Coronary artery (tissue), 2 donors: ENCODE measurements around the gene GAB3.
"Not testable (repeated sequence)": the region's sequence is repeated elsewhere in the genome, so short reads cannot be mapped to it uniquely, and the experiment has no call there.

ENCODE experiments used
- DNase-seq: peaks from one replicate; pipeline ENCODE4 v3.0.0-alpha.2; 2017; ENCODE audit warnings: low spot score
- H3K27ac ChIP-seq, 2 donors: fragments of 200-600 bp; sonication (generic); one replicate each; pipeline ENCODE4 v1.5.1; 2016 to 2019
- H3K4me3 ChIP-seq: fragments of 200-600 bp; sonication (generic); 2 replicates; pipeline ENCODE4 v1.5.1; 2016; ENCODE audit warnings: mild to moderate bottlenecking, moderate library complexity
- TF ChIP-seq, protein P1 (sequence below): fragments of 200-600 bp; sonication (generic); IDR thresholded peaks from one replicate; pipeline ENCODE4 v1.5.1; 2019; ENCODE audit warnings: antibody characterized with exemption

The GAB3 gene

DNA sequence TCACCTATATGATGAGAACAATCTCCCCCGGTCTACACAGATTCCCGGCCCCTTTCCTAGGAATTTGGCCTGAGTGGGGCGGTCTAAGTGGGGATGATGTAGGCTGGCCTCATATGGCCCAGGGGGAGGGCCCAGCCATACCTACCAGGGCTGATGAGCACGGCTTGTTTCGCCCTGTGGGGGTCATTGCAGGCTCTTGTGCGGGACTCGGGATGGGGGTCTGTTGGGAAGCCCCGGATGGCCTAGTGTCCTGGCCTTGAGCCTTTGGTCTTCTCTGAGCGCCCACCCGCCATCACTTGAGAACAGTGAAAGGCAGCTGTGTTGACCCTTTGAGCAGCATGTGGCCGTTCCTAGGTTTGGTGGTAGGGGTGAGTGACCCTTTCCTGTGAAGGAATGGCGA is 92.7 kb downstream of the GAB3 start:
- DNase-seq = no peak
- H3K4me3 ChIP-seq = no peak overlapping the region
- TF ChIP-seq, protein P1, sequence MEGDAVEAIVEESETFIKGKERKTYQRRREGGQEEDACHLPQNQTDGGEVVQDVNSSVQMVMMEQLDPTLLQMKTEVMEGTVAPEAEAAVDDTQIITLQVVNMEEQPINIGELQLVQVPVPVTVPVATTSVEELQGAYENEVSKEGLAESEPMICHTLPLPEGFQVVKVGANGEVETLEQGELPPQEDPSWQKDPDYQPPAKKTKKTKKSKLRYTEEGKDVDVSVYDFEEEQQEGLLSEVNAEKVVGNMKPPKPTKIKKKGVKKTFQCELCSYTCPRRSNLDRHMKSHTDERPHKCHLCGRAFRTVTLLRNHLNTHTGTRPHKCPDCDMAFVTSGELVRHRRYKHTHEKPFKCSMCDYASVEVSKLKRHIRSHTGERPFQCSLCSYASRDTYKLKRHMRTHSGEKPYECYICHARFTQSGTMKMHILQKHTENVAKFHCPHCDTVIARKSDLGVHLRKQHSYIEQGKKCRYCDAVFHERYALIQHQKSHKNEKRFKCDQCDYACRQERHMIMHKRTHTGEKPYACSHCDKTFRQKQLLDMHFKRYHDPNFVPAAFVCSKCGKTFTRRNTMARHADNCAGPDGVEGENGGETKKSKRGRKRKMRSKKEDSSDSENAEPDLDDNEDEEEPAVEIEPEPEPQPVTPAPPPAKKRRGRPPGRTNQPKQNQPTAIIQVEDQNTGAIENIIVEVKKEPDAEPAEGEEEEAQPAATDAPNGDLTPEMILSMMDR = no peak

DNA sequence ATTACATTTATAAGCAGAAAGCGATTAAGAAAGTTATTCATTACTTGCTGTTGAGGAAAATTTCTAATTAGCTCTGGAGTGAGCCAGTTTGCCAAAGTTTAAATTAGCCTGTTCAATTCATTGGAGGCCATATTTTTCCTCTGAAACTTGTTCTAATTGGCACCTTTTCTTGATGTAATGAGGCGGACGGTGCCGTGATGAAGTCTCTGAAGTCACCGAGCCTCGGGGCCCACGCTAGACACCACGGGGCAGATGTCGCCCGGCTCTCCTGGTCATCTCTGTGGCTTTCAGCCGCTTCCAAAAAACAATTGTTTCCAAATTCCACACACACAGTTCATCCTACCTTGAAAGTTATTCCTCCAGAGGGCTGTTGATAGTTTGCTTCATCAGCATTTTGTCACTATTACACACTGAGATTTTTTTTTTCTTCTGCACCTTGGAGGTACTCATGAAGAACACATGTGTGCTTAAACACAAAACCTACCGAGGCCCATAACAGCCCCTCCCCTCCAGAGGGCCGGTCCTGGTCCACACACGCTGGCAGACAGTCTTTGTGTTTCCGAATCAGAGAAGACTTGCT is 93.6 kb downstream of the GAB3 start:
- H3K4me3 ChIP-seq = no peak overlapping the region
- H3K27ac ChIP-seq = no peak overlapping the region
- no peak for DNase-seq
- TF ChIP-seq, protein P1 = no peak

More for the DNA sequence above, 92.7 kb downstream of the GAB3 start:
- no peak overlapping the region for H3K27ac ChIP-seq

DNA sequence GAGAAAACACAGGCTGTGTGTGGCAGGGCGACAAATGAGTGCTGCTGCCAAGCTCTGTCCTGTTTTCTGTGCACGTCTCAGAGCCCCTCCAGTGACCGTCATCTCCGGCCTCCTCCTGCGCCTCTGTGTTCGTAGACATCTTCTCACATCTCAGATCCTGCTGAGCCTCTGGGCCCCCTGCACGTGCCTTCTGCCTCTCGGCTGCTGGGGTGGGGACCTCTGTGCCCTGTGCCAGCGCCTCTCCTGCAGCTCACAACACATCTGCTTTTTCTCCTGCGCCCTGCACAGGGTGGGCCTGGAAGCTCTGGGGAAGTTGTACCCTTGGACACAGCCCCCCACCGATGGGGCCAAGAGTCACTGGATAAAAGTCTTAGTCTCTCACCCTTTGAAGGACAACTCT is 95.1 kb downstream of the GAB3 start:
- DNase-seq = no peak
- no peak overlapping the region for H3K27ac ChIP-seq
- H3K4me3 ChIP-seq = no peak overlapping the region
- TF ChIP-seq, protein P1 = no peak

DNA sequence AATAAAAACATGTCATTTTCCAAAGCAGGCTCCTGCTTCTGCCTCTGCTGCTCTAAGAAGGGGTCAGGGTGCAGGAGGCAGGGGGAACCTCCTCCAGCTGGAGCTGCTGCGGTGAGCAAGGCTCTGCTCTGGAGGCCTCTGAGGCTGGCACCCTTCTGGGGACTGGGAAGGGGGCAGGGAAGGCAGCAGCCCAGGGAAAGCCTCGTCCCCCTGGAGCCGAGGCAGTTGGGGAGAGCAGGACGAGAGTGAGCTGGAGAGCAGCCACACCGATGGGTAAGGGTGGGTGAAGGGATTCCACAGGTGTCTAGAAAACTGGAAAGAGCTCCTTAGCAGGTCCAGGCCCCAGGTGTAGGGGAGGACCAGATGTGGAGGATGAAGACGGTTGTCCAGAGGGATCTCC is 95.5 kb downstream of the GAB3 start:
- TF ChIP-seq, protein P1 = no peak
- no peak overlapping the region for H3K27ac ChIP-seq
- no peak for DNase-seq
- H3K4me3 ChIP-seq = no peak overlapping the region

DNA sequence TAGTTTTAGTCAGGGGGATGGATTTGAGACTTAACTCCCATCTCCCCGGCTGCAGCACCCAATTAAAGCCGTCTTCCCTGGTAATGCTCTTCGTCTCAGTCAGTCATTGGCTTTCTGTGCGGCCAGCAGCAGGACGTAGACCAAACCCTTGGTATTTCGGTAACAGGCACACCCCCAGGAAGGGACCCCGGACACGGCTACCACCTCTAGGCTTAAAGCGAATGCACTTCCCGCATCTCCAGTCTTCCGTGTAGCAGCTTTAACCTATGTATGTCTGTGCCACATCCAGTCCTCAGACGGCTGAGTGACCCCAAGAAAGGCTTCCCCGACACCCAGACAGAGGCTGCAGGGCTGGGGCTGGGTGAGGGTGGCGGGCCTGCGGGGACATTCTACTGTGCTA is 96.0 kb downstream of the GAB3 start:
- DNase-seq = no peak
- no peak overlapping the region for H3K4me3 ChIP-seq
- TF ChIP-seq, protein P1 = no peak
- H3K27ac ChIP-seq = no peak overlapping the region

DNA sequence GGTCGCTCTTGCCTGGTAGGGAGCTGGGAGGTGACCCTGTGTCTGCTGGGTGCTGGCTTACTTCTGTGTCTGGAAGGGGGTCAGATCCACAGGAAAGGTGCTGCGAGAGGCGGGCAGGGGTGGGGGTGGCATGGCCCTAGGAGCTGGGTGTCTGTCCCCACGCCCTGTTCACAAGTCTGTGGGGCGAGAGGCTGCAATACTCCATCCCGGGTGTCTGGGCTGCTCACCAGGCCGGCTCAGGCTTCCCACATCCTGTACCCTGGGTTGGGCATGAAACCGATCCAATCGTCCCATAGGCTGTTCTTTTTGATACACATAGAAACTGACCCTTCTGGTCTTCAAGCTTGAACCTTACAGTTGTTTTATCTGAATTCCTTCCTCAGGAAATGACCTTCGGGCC is 96.5 kb downstream of the GAB3 start:
- no peak for DNase-seq
- no peak overlapping the region for H3K27ac ChIP-seq
- H3K4me3 ChIP-seq = no peak overlapping the region
- TF ChIP-seq, protein P1 = no peak

DNA sequence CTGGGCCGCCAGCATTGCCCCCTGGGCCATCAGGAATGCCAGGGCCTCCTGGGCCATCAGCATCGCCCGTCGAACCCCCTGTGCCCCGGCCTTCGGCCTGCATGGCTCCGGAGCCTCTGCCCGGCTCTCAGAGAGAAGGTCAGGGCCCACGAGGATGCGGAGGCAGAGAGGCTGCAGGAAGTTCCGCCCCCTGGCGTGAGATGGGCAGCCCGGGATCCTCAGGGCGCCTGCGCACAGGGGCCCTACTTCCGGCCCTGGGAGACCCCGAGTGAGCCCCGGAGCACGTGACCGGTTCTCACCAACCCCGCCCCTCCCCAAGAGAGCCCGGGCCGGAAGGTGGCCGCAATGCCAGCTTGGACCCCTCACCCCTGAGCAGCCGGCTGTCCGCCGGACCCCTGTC is 97.5 kb downstream of the GAB3 start, which contains the start of gene CTAG2:
CTAG2 (minus strand) TSS at position 167 of the 400 bp plus-strand sequence; CDS start at position 103, 64 bp downstream.
- not testable (repeated sequence) for H3K27ac ChIP-seq, DNase-seq, H3K4me3 ChIP-seq

DNA sequence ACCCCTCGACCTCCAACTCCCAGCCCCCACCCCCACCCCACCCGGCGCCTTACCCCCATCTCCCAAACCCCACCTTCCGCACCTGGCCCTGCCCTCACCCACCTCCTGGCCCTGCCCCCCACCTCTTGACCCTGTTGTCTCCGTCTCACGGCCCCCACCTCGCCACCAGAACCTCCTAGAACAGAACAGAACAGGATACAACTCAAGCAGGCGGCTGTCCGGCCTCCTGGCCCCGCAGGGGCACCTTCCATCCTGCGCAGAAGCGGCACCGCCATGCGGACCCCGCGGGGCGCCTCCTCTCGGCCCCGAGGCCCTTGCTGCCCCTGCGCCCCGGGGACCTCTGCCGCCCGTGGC is 97.9 kb downstream of the GAB3 start:
- Histone ChIP-seq H3K27ac (no peak overlapping the region), H3K4me3 (no peak overlapping the region)
- no peak for DNase-seq
- TF ChIP-seq, protein P1 = no peak
